A673 (cell line): ENCODE results near the gene TIGD7.

Source experiments
- EZH2 ChIP-seq: fragments of 200-600 bp; sonication (generic); IDR thresholded peaks from 2 replicates; pipeline ENCODE4 v1.6.1; 2017; ENCODE audit warnings: borderline replicate concordance, low read depth, mild to moderate bottlenecking, mixed read lengths, antibody characterized with exemption, low read length; ENCODE audit not compliant: poor library complexity, severe bottlenecking
- TF ChIP-seq, protein P1 (sequence below): fragments of 300-800, 200-600 bp; sonication (generic); conservative IDR thresholded peaks from 2 replicates; pipeline ENCODE4 v1.5.1; 2017; ENCODE audit warnings: low read depth, mild to moderate bottlenecking, antibody characterized with exemption, low read length, moderate library complexity, mixed read lengths

DNA sequence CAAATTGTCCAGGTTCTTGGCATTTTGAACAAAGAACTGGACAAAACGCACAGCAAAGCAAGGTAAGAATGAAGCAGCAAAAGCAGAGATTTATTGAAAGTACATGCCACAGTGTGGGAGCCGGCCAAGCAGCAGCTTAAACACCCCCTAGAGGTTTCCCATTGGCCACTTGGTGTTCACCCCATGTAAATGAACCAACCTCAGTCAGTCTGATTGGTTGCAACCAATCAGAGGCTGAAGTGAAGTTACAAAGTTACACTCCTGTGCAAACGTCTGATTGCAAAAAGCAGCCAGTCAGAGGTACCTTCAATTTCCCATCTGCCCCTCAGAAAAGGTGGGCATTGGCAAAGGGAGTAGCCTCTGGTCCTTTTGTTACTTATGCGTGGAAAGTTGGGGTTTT, 30.7 kb downstream of the TIGD7 start:
- TF ChIP-seq, protein P1, sequence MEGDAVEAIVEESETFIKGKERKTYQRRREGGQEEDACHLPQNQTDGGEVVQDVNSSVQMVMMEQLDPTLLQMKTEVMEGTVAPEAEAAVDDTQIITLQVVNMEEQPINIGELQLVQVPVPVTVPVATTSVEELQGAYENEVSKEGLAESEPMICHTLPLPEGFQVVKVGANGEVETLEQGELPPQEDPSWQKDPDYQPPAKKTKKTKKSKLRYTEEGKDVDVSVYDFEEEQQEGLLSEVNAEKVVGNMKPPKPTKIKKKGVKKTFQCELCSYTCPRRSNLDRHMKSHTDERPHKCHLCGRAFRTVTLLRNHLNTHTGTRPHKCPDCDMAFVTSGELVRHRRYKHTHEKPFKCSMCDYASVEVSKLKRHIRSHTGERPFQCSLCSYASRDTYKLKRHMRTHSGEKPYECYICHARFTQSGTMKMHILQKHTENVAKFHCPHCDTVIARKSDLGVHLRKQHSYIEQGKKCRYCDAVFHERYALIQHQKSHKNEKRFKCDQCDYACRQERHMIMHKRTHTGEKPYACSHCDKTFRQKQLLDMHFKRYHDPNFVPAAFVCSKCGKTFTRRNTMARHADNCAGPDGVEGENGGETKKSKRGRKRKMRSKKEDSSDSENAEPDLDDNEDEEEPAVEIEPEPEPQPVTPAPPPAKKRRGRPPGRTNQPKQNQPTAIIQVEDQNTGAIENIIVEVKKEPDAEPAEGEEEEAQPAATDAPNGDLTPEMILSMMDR: no peak
- no peak for TF ChIP-seq EZH2
